Liver (tissue), 3 donors: ENCODE measurements around the gene CCNK.

ENCODE experiments used
- JUND ChIP-seq, 2 donors: IDR thresholded peaks; 2 replicates each; pipeline ENCODE4 v1.6.1; 2016; ENCODE audit warnings: antibody characterized with exemption in 2 of 2
- RAD21 ChIP-seq, 2 donors: IDR thresholded peaks; 2 replicates each; pipeline ENCODE4 v1.6.1; 2016; ENCODE audit warnings: antibody characterized with exemption in 2 of 2, mild to moderate bottlenecking in 2 of 2
- SP1 ChIP-seq: IDR thresholded peaks from 2 replicates; pipeline ENCODE4 v1.6.1; 2018; ENCODE audit warnings: antibody characterized with exemption, mild to moderate bottlenecking
- TAF1 ChIP-seq: conservative IDR thresholded peaks from 2 replicates; pipeline ENCODE4 v1.6.1; 2016; ENCODE audit warnings: antibody characterized with exemption, mild to moderate bottlenecking
- TF ChIP-seq, protein P1 (sequence below): fragments of 150-350 bp; IDR thresholded peaks from 2 replicates; pipeline ENCODE4 v1.5.1; 2017; ENCODE audit warnings: improper control_type of control experiment, low read depth, low read length; ENCODE audit not compliant: missing input control
- TF ChIP-seq, protein P2 (sequence below): IDR thresholded peaks from 2 replicates; pipeline ENCODE4 v1.6.1; 2016; ENCODE audit warnings: antibody characterized with exemption
- donor health status: healthy.
- donor health status: healthy.

DNA sequence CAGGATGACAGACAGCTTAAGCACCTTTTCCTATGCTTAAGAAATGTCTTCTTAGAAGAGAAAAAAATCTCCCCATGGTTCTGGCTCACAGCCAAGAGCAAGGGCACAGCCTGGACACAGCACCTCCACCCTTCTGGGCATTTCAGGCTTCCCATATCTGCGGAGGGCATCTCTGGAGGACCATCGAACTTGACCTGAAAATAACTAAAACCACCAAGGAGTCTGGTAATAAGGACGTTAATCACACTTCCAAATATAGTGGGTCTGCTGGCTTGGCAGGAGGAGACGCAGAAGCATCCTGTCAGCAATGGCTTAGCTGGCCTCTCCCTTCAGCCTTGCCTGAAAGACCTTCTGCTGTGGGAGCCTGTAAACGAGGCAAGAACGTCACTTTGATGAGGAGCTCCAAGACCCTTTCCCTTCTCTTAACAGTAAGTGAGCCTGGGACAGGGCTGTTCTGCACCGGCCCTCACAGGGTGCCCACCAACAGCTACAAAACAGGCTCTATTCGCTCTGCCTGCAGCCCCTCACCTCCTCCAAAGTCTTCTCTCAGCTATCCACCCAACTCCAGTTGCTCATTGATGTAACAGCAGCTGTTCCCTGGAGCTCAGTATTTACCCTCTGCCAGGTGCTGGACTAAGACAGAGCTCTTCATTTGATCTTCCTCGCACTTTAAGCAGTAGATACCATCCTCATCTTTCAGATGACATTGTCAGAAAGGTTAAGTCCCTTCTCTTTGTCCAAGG is 13.7 kb upstream of the CCNK start:
- TF ChIP-seq, protein P1, sequence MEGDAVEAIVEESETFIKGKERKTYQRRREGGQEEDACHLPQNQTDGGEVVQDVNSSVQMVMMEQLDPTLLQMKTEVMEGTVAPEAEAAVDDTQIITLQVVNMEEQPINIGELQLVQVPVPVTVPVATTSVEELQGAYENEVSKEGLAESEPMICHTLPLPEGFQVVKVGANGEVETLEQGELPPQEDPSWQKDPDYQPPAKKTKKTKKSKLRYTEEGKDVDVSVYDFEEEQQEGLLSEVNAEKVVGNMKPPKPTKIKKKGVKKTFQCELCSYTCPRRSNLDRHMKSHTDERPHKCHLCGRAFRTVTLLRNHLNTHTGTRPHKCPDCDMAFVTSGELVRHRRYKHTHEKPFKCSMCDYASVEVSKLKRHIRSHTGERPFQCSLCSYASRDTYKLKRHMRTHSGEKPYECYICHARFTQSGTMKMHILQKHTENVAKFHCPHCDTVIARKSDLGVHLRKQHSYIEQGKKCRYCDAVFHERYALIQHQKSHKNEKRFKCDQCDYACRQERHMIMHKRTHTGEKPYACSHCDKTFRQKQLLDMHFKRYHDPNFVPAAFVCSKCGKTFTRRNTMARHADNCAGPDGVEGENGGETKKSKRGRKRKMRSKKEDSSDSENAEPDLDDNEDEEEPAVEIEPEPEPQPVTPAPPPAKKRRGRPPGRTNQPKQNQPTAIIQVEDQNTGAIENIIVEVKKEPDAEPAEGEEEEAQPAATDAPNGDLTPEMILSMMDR: no peak
- TF ChIP-seq TAF1: no peak
- TF ChIP-seq, protein P2, sequence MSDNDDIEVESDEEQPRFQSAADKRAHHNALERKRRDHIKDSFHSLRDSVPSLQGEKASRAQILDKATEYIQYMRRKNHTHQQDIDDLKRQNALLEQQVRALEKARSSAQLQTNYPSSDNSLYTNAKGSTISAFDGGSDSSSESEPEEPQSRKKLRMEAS: no peak
- TF ChIP-seq SP1: no peak
- TF ChIP-seq JUND (IDR thresholded peaks at IDR 0.05): no peak
- TF ChIP-seq RAD21 (IDR thresholded peaks at IDR 0.05): no peak
